Thymus (tissue), 11 donors: Measurements from ENCODE around the gene PIGK. TPM values are rescaled to one million over a fixed set of nuclear protein-coding genes. Genes with fewer than 3 reads are reported as not detected.
"Not testable (repeated sequence)": the region's sequence is repeated elsewhere in the genome, so short reads cannot be mapped to it uniquely, and the experiment has no call there.

Source experiments
- DNase-seq, 9 donors: peaks; one replicate each; pipeline ENCODE4 v3.0.0-alpha.2; 2013; ENCODE audit warnings: low spot score in 9 of 9, low read depth in 6 of 9, missing footprints in 1 of 9
- H3K27ac ChIP-seq, 2 donors: one replicate each; pipeline ENCODE4 v1.5.1; 2013; ENCODE audit warnings: control low read depth in 1 of 2, low read depth in 1 of 2, low read length in 1 of 2, mild to moderate bottlenecking in 1 of 2, moderate library complexity in 1 of 2
- H3K27me3 ChIP-seq, 2 donors: one replicate each; pipeline ENCODE4 v1.5.1; 2013; ENCODE audit warnings: low read length in 1 of 2; ENCODE audit not compliant: control insufficient read depth in 2 of 2, insufficient read depth in 1 of 2
- H3K36me3 ChIP-seq, 2 donors: one replicate each; pipeline ENCODE4 v1.5.1; 2013; ENCODE audit warnings: low read length in 1 of 2, mild to moderate bottlenecking in 1 of 2, moderate library complexity in 1 of 2; ENCODE audit not compliant: control insufficient read depth in 2 of 2, insufficient read depth in 2 of 2
- H3K4me1 ChIP-seq, 2 donors: one replicate each; pipeline ENCODE4 v1.5.1; 2013; ENCODE audit warnings: low read length in 2 of 2; ENCODE audit not compliant: control insufficient read depth in 2 of 2, insufficient read depth in 2 of 2
- H3K4me3 ChIP-seq, 2 donors: one replicate each; pipeline ENCODE4 v1.5.1; 2013; ENCODE audit warnings: low read length in 2 of 2, control low read depth in 1 of 2, mild to moderate bottlenecking in 1 of 2
- H3K9me3 ChIP-seq, 2 donors: one replicate each; pipeline ENCODE4 v1.5.1; 2013; ENCODE audit warnings: low read length in 1 of 2, mild to moderate bottlenecking in 1 of 2; ENCODE audit not compliant: control insufficient read depth in 2 of 2, insufficient read depth in 1 of 2
- WGBS: extraction: QIAGEN DNeasy Blood & Tissue Kit; methylation state at CpG from one replicate; pipeline ENCODE4 v1.1.7; 2013; 5-methylcytosine and 5-hydroxymethylcytosine counted together
- polyA plus RNA-seq: library from polyadenylated mRNA; stranded (reverse); fragments of 200-250 nt; gene quantifications from one replicate; pipeline ENCODE4 v1.2.3, GENCODE V29; 2013
- total RNA-seq: library from RNA; stranded (reverse); fragments of 120-200 nt; gene quantifications from one replicate; pipeline ENCODE4 v1.2.4, GENCODE V29; 2013
- donor health status: healthy.

Gene PIGK
- total and polyA plus RNA-seq, 2 donors, result 14.6 to 31.2 TPM

DNA sequence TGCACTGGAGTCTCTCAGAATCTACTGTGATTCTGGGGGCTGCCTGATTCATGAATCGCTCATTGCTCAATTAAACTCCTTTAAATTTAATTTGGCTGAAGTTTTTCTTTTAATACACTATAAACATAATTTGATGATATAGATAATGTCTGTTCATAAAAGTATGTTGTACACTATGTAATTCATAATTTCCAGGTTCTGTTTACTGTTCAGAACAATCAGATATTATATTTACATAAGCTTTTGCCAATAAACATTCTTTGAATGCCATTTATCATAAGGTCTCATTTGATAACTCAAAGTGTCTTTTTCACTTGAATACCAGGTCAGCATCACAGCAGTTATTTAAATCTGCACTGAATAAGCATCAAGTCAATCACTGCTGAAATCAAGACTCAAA lies 39.6 kb downstream of the PIGK start:
- 99% methylated on average over 1 of the region's 1 CpG for WGBS
- Histone ChIP-seq H3K9me3 (peaks cover 0 to 3% of the 10 kb centered on the region in 2 donors), H3K4me3 (no peak overlapping the region), H3K4me1 (no peaks in the 10 kb centered on the region), H3K27me3 (no peaks in the 10 kb centered on the region), H3K27ac (no peak overlapping the region), H3K36me3 (peaks cover 0 to 3% of the 10 kb centered on the region in 2 donors)
- DNase-seq, result no peak

DNA sequence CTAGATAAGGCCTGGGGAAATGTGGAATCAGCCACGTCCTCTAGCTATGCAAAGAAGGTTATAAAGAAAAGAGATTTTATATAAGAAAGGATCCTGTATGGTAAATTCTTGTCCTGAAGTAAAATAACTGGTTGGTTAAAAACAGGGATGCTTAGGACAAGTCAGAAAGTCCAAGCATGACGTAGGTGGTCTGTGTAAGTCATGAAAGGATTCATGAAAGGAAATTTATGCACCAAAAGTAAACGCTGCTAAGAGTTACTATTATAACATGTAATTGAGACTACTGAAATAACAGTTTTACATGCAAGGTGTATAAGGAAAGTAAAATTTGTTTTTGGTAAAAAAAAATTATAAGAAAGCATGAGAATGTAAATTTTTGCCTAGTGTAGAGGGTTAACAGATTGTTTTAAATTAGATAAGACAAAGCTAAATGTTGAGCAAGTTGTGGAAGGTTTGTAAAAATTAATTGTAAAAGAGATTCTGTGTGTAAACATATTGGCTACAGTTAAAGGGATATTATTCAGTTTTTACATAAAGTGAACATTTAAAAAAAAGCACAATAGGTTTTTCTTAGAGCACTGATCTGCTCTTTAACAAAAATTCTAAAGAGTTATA lies 43.9 kb downstream of the PIGK start:
- no peaks in the 10 kb centered on the region for H3K27me3 ChIP-seq
- WGBS, result 97% methylated on average over 3 of the region's 3 CpGs
- no peak overlapping the region for H3K27ac ChIP-seq
- peak in 1 of 9 donors; percentile 11 for DNase-seq
- peaks cover 0 to 3% of the 10 kb centered on the region in 2 donors for H3K9me3 ChIP-seq
- no peak overlapping the region for H3K4me3 ChIP-seq
- H3K4me1 ChIP-seq, result no peaks in the 10 kb centered on the region
- no peaks in the 10 kb centered on the region for H3K36me3 ChIP-seq

DNA sequence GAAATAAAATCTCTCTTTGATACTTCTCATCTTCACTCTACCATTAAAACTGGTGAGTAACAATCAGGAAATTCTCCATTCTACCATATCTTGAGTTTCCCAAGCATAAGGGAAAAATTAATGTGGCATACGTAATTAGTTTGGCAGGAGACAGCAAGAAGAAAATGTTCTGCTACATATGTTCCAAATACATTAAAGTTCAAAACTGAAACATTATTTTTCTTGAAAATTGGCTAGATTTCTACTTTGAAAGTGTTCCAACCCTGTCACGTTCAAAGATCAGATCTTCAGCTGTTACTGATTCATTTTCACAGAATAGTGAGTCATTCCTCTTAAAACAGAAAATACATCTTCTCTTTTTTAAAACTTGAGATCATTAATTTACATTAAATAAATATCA lies 48.5 kb downstream of the PIGK start:
- no peak for DNase-seq
- WGBS, result 95% methylated on average over 2 of the region's 2 CpGs
- Histone ChIP-seq H3K9me3 (no peaks in the 10 kb centered on the region), H3K4me3 (no peak overlapping the region), H3K27ac (no peak overlapping the region), H3K36me3 (no peaks in the 10 kb centered on the region), H3K4me1 (no peaks in the 10 kb centered on the region), H3K27me3 (no peaks in the 10 kb centered on the region)

DNA sequence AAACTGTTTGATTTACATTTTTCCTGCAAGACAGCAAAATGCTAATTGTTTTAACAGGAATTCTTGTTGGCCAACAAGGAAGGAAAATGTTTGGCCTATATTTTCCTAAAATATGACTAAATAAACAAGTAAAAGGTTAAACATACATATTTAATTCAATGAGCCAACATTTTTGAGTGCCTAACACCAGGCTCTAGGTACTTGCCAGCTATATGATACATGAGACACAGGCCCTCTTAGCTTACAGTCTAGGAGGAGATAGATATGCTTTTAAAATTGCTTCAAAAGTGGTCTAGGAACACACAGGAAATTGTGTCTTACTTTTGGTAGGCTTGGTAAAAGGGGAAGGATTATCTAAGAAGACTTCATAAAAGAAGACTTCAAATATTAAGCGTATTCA lies 50.9 kb downstream of the PIGK start:
- H3K27me3 ChIP-seq, result no peaks in the 10 kb centered on the region
- no peaks in the 10 kb centered on the region for H3K36me3 ChIP-seq
- WGBS, result 100% methylated on average over 1 of the region's 1 CpG
- no peak overlapping the region for H3K27ac ChIP-seq
- H3K4me3 ChIP-seq, result no peak overlapping the region
- no peak for DNase-seq
- no peaks in the 10 kb centered on the region for H3K9me3 ChIP-seq
- no peaks in the 10 kb centered on the region for H3K4me1 ChIP-seq

DNA sequence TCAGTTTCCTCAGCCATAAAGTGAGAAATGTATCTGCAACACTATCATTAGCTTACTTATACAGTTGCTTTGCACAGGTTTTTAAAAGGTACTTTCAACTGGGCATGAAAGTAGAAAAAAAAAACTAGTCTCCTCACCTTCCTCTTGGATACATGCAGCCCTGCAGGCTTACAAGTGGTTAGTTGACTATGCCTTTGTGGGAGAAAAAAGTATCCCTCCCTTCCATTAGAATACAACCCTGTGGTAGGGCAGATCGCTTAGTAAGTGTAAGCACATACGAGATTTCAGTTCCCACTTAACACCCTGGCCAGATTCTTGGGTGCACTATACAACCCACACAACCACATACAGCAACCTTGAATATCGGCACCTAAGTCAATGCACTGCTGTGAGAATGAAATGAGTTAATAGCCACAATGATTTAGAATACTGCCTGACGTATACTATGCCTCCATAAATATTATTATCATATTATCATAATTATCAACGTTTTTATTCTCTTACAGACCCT lies 54.7 kb downstream of the PIGK start:
- no peak overlapping the region for H3K4me3 ChIP-seq
- peaks cover 0 to 10% of the 10 kb centered on the region in 2 donors for H3K36me3 ChIP-seq
- 97% methylated on average over 5 of the region's 5 CpGs for WGBS
- no peak overlapping the region for H3K27ac ChIP-seq
- no peak for DNase-seq
- H3K27me3 ChIP-seq, result no peaks in the 10 kb centered on the region
- H3K4me1 ChIP-seq, result no peaks in the 10 kb centered on the region
- no peaks in the 10 kb centered on the region for H3K9me3 ChIP-seq

DNA sequence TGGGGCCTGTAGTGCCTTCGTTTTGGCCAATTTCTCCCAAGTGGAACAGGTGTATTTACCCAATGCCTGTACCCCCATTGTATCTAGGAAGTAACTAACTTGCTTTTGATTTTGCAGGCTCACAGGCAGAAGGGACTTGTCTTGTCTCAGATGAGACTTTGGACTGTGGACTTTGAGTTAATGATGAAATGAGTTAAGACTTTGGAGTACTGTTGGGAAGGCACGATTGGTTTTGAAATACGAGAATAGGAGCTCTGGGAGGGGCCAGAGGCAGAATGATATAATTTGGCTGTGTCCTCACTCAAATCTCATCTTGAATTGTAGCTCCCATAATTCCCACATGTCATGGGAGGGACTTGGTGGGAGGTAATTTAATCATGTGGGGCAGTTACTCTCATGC lies 59.5 kb downstream of the PIGK start:
- WGBS, result 97% methylated on average over 3 of the region's 3 CpGs
- H3K27me3 ChIP-seq, DNase-seq, H3K9me3 ChIP-seq, H3K4me1 ChIP-seq, H3K4me3 ChIP-seq, H3K27ac ChIP-seq: not testable (repeated sequence)
- peaks cover 0 to 12% of the 10 kb centered on the region in 2 donors for H3K36me3 ChIP-seq

DNA sequence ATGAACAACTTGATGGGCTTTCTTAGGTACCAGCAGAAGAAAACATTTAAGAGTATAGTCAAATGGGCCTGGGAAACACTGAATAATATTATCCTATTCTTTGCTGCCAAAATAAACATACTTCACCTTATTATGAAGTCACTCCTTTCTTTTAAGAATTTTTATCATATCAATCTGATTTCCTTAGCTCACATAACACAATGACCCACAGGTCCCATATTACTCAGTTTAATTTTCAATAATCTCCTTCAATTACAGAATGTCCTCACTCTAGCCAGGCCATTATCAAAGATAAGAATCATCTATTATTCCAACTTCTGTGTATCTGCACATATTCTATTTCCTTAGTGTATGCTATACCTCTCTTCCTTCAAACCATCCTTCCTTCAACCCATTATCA lies 63.0 kb downstream of the PIGK start:
- Histone ChIP-seq H3K4me3 (no peak overlapping the region), H3K9me3 (no peaks in the 10 kb centered on the region), H3K27me3 (no peaks in the 10 kb centered on the region), H3K4me1 (no peaks in the 10 kb centered on the region), H3K27ac (no peak overlapping the region), H3K36me3 (peaks cover 0 to 10% of the 10 kb centered on the region in 2 donors)
- no peak for DNase-seq

DNA sequence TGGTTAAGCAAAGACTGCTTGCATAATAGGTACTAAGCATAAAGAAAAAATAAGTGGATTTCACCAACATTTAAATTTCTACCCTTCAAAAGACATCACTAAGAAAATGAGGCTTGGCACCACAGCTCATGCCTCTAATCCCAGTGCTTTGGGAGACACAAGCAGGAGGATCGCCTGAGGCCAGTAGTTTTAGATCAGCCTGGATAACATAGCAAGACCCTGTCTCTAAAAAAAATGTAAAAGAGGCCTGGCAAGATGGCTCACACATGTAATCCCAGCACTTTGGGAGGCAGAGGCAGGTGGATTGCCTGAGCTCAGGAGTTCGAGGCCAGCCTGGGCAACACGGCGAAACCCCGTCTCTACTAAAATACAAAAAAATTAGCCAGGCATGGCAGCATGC lies 73.0 kb downstream of the PIGK start:
- Histone ChIP-seq H3K27me3 (no peaks in the 10 kb centered on the region), H3K4me1 (no peaks in the 10 kb centered on the region), H3K9me3 (no peaks in the 10 kb centered on the region), H3K4me3 (no peak overlapping the region), H3K27ac (no peak overlapping the region), H3K36me3 (no peaks in the 10 kb centered on the region)
- 97% methylated on average over 5 of the region's 5 CpGs for whole genome bisulfite sequencing
- no peak for DNase-seq

DNA sequence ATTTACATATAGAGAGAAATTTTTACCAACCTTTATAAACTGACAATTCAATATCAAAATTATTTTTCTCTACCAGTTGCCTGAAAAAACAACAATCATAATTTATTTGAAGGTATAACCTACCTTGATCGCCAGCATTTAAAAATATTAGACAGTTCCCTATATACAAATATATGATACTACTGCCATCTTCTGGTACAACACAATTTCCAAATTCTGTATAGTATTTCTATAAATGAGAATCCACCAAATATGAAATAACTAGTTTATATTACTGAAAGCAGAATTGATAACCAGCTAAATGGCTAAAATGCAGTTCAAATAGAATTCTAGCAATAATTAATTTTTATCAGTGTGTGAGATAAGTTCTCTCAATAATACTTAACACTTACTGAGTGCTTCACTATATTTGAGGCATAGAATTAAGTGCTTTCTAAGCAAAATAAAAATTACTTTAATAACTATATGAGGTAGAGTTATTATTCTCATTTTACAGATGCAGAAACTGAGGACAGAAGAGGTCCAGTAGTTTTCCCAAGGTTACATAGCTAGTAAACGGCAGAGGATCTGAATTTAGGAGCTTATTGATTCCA lies 75.6 kb downstream of the PIGK start:
- WGBS, result 64% methylated on average over 2 of the region's 2 CpGs
- Histone ChIP-seq H3K4me1 (no peaks in the 10 kb centered on the region), H3K9me3 (no peaks in the 10 kb centered on the region), H3K27ac (no peak overlapping the region), H3K36me3 (no peaks in the 10 kb centered on the region), H3K27me3 (no peaks in the 10 kb centered on the region), H3K4me3 (no peak overlapping the region)
- DNase-seq, result peak in 1 of 9 donors; percentile 22
